CD4-positive, alpha-beta T cell treated with Interleukin-4 for 1 hour (primary cell): ENCODE results near the gene UBE2C.
"Not testable (repeated sequence)": the region's sequence is repeated elsewhere in the genome, so short reads cannot be mapped to it uniquely, and the experiment has no call there.

Experiments
- DNase-seq, 2 donors: peaks; one replicate each; pipeline ENCODE4 v3.0.0-alpha.2; 2020 to 2022

The UBE2C gene

DNA sequence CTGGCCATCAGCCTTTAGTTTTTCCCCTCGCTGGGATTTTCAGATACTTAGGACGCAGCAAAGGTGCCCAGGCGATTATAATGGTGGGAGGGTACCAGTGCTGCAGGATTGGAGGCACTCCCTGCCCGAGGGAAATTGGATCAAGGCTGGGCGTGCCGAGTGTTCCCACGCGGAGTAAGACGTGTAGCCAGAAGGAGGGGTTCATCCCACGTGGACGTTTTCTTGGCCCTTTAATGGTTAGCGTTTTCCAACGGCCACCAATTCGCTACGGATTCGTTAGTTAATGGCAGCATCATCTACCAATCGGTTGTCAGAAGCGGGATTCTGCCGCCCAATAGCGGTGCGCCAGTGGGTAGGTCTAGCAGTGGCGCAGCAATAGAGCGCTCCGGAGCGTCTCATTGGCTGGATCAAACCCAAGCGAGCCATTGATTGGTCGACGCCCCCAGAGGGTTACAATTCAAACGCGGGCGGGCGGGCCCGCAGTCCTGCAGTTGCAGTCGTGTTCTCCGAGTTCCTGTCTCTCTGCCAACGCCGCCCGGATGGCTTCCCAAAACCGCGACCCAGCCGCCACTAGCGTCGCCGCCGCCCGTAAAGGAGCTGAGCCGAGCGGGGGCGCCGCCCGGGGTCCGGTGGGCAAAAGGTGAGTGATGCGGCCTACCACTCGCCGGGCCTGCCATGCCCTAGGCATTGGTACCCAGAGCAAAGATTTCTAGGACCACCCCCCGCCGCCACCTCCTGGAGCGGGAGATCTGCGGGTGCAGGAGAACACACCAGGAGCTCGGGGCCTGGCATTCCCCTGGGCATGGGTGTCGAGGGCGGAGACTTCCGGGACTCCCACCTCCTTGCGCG, at the start of gene UBE2C:
TSS of gene UBE2C (plus strand) at position 488 of the 849 bp plus-strand sequence. CDS start at position 540, 52 bp downstream.
- peak; percentile 96 to 98 for DNase-seq

DNA sequence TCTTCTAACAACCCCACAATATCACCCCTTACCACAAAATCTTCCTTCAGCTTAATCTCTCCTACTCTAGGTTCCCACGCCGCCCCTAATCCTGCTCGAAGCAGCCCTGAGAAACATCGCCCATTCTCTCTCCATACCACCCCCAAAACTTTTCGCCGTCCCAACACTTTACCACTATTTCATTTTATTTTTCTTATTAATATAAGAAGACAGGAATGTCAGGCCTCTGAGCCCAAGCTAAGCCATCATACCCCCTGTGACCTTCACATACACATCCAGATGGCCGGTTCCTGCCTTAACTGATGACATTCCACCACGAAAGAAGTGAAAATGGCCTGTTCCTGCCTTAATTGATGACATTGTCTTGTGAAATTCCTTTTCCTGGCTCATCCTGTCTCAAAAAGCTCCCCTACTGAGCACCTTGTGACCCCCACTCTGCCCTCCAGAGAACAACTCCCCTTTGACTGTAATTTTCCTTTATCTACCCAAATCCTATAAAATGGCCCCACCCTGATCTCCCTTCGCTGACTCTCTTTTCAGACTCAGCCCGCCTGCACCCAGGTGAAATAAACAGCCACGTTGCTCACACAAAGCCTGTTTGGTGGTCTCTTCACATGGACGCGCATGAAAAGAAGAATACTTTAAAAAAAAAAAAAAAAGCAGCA, 47.7 kb upstream of the UBE2C start:
- DNase-seq: not testable (repeated sequence)

DNA sequence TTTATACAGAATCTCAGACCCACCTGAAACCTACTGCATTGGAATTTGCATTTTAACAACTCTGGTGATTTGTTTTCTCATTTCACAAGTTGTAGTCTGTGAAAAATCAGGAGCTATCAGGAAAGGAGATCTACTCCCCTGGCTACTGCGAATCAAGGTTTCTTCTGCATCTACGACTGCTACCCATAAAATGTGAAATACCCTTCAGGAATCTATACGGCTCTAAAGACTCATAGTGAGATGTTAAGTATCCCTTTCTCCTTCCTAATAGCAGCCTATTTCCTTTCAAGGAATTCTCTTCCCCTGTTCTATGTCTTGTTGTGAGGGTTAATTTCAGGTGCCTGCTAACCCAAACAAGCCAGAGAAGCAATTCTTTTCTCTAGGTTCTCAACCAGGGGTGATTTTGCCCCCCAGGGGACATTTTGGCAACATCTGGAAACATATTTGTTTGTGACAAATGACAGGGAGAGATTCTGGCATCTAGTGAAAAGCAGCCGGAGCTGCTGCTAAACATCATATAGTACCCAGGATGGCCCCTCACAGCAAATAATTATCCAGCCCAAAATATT, 47.1 kb upstream of the UBE2C start:
- DNase-seq: no peak

DNA sequence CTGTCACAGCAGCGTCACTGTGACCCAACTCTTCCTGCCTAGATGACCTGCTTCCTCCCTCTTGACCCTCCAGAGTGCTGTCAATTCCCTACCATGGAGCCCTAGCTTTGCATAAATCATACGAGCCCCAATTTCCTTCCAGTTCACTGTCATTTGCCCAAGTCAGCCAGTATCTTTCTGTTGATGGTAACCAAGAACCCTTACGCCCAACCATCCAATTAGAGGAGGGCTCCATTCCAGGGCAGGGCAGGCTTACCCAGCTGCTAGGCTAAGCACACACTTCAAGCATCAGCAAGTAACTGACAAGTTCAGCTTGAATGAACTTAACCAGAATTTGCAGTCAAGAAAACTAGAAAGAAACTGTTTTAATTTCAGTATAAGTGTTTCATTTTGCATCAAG, 46.5 kb upstream of the UBE2C start:
- DNase-seq: no peak

DNA sequence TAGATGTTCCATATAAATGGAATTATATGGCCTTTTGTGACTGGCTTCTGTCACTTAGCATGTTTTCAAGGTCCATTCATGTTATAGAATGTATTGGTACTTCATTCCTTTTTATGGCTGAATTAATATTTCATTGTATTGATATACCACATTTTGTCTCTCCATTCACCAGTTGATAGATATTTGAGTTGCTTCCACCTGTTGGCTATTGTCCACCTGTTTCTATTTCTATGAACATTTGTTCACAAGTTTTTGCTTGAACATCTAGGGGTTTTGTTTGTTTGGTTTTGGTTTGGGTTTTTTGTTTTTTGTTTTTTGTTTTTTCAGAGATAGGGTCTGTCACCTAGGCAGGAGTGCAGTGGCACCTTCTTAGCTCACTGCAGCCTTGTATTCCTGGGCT, 44.0 kb upstream of the UBE2C start:
- no peak for DNase-seq

DNA sequence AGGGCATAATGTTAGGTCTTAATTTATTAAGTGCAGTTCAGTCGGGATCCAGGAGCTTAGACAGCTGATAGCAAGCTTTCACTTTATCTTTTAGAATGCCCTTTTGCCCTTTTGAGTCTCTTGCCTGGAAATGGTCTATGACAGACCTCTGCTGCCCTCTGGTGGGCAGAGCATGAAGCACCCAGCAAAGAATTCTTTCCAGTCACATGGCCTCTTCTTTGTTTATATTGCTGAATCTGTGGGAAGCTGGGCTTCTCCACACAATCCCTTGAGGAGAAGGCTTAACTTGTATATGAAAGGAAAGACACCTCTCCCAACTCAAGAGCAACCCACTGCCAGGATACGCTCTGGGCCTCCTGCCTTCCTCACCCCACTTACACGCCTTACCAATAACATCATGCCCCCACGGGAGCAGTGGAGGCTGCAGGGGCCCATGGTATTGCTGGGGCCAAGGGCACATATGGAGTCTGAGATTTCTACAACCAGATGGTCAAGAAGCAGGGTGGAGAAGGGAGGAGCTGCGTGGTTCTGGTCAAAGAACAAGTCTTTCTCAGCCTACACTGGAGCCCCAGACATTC, 41.2 kb upstream of the UBE2C start:
- DNase-seq: peak; percentile 78 to 81

DNA sequence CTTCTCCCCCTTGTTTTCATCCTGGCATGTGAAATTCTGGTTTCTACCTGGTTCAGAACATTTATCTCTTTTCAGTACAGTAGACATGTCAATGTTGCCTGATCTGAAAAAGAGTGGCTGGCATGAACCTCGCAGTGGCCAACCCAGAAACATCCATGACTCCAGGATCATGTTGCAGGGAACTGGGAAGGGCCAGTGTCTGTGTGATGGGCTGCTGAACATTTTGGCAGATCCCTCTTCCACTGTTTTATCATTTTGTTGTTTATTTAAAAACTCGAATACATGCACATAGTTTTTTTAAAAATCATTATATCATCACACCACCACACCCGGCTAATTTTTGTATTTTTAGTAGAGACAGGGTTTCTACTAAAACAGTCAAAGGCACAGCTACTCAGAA, 39.8 kb upstream of the UBE2C start:
- no peak for DNase-seq

DNA sequence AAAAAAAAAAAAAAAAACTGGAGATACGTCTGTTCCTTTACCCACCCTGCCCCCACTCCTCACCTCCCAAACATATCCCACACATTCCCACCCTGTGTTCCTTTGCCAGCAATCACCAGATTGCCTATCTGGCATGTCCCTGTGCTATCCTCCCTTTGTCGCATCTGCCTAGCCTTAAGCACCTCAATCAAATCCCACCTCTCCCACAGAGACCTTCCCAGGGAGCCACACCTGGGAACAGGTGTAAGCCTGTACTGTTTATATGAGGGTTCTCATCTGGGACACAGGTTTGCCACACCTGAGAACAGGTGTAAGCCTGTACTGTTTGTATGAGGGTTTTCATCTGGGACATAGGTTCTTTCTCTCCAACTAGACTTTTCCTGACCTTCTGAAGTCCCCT, 37.5 kb upstream of the UBE2C start:
- DNase-seq: no peak

DNA sequence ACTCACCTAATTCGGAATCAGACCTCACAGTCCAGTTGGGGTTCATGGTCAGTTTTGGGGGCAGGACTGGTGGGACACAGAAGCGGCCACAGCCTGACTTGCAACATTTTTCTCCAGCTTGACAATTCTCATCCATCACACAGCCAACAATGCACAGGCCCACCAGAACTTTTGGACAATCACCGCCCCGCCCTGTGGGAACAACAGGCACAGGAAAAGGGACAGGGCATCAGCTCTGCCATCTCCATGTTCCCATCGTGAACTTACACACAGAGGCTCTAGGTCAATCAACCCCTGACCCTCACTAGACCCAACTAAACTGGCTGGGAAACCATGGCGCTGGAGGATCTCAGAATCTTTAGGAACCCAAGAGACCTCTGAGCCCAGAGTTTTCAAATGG, 37.0 kb upstream of the UBE2C start:
- no peak for DNase-seq

DNA sequence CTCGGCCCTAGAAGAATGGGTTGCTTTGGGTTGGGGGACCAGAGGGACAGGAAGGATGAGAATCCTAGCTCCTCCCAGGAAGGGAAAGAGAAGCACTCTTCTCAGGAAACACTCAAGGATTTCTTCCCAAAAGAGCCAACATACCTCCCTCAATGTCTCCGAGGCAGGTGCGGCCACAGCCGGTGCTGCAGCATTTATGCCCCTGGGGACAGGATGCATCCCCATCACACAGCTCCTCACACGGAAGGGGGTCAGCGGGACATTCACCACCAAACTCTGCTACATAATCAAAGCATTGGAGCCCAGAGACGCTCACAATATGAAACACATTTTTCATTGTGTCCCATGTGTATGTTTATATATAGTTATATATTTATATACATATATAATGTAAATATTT, 35.5 kb upstream of the UBE2C start:
- no peak for DNase-seq

DNA sequence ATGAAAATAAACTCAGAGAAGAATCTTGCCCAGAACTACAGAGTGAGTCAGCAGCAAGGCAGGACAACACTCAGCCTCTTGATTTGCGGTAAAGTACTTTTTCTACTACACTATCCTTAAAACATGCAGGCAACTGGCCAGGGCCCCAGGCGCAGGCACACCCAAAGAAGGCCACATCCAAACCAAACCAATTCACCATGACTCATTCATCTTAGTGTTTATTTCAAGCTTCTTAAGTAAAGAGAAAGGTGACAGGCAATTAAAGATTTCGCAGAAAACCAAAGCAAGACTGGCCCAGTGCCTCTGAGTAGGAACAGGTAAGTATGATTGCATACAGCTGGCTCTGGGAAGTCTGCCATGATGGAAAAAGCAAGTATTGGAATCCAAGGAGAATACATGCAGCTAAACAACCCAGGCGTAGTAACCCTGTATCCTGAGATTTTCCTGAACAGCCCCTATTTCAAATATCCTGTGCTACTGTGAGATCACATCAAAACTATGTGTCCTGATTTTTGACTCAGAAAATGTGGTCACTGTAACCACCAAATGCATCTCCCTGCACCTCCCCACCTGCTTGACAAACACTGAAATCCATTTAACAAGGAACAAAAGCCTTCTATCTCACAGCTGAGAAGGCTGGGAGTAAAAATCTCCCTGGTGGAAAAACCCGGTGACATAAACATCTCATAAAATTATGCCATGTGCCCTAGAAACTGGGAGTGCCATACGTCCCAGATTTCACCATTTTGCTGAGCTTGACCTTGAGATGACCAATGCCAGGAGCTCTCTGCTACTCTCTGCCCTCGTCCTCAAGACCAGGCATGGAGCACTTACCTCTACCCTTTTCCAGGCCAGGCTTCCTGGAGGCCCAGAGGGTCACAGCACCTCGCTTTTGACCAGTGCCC, 33.2 kb upstream of the UBE2C start:
- DNase-seq: no peak

DNA sequence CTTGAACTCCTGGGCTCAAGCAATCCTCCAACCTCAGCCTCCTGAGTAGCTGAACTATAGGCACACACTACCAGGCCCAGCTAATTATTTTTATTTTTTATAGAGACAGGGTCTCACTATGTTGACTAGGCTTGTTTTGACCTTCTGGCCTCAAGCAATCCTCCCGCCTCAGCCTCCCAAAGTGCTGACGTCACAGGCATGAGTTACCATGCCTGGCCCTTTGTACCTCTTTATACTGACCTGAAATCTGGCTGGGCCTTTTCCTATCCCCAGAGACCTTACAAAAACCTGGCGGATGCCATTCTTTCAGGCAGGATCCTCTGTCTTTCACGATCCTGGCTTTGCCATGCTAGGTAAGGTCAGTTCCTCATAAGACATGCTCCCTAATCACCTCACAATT, 32.3 kb upstream of the UBE2C start:
- no peak for DNase-seq

DNA sequence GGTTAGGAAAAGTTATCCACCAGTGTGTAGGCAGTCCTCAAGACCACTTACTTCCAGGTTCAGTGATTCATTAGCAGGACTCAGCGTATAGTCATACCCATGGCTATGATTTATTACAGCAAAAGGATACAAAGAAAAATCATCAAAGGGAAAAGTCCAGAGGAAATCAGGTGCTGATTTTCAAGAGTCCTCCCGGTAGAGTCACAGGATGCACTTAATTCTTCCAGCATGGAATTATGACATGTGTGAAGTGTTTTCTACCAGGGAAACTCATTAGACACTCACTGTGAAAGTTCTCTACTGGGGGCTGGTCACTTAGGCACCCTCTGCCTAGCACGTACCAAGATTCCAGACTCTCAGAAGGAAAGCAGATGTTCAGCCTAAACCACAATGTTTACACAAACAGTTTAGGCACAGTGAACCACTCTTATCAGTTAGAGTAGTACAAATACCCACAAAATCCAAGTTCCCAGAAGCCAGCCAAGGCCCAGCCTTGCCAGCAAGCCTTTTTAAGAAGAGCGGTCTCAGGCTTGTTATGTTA, 31.0 kb upstream of the UBE2C start:
- no peak for DNase-seq

DNA sequence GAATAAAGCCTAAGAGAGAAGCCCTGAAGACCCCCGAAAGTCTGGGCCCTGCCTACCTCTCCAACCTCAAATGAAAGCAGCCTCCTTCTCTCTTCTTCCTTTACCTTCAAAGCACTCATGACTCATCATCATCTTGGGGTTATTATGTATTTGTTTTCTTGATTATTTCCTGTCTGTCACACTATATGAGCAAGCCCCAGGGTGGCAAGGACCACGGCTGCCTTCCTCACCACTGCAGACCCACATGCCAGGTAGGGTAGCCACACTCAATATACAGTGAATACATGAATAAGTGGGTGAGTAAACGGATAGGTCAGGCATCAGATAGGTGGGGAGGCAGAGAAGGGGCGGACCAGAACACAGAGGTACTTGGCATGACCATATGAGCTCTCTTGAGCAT, 29.6 kb upstream of the UBE2C start:
- no peak for DNase-seq

DNA sequence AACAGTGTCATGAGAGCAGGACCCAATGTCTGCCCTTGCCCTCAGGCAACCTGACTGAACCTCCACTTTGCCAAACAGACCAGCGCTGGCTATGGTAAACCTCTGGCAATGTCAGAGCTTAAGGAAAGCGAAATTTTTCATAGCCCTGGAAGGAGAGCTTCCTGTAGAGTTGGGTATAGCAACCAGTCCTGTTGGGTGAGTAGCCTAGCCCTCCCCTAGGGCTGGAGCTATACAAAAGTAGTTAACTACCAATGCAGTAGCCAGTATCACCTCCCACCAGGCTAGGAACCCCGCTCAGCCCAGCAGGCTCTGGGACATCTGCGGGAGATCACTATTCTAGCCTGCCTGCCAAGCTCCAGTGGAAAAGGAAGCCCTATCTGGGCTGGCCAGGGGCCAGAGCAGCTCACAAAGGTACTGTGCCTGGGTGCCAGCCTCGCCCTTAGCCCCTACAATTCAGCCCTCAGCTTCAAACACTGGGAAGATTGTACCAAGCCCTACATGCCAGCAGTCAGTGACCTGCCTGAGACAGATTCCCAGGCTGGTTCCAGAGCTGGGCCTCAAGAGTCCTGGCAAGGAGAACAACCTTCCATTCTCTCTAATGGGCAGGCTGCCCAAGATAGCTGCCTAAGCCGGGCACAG, 28.7 kb upstream of the UBE2C start:
- no peak for DNase-seq

DNA sequence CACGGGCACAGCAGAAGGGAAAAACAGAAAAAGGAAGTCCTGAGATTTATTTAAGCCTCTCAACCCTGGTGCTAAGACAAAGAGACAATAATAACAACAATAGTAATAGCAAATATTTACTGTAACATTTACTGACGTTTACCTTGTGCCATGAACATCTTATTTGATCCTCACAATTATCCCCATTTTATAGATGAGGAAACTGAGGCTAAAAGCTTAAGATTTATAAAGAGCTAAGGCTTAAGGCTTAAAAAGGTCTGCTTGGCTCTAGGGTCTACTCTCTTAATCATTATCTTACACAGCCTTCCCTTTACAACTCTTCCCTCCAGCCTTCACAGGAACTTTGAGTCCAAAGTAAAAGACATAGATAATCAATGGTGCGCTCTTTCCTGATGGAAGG, 24.1 kb upstream of the UBE2C start:
- no peak for DNase-seq

DNA sequence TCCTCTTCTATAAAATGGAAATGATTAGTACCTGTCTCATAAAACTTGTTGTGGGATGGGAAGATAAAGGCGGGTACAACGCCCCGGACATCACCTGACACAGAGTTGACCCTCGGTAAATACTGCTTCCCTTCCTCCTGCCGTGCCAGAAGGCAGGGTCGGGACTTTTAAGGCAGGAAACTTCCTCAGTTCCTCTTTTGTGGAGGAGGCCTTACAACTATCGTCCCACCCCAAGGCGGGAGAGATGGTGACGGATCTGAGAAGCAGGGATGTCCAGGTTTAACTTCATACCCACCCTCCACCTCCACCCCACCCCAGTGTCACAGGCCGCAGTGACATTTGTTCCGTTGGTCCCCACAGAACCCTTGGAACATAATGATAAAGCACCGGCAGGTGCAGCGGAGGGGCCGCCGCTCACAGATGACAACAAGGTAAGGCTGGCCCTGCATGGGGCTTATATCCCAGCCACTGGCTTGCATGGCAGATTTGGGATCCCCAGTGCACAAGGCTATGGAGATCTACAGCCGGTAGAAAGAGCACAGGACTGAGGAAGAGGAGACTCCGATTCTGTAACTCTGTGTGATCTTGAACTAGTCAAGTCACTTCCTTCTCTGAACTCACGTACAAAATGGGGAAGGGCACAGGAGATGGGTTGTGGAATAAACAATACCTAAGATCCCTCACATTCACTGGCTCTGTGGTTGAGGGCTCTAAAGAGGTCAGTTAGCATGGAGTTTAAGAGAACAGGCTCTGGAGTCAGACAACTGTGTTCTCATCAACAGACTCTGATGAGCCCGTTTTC, 19.9 kb upstream of the UBE2C start:
- DNase-seq: peak in 1 of 2 donors; percentile 41

DNA sequence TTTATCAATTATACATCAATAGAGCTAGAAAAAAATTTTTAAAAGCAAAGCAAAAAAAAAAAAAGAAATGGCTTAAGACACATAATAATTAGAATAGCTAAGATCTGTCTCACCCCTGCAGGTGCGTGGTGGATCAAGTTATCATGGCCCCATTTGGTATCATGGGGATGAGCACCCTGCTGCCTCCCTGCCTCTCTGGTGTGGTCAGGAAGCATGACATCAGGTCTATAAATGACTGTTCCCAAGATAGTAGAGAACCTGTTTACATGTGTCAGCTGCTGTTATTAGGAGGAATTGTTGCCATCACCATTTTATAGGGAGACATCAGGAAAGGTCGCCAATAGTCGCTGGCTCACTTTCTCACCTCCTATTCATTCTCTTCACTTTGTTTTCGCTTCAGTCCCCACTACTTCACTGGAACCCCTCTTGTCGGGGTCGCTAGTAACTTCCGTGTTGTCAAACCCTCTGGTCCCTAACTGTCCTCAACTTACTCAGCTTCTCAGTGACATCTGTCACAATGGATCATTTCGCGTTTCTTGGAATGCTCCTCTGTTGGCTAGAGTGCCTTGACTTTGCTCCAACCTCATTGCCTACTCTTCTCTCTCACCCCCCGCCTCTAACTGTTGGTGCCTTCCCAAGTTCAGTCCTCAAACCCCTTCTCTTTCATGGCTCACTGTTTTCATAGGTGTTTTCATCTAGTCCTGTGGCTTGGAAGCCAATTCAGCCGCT, 15.9 kb upstream of the UBE2C start:
- DNase-seq: no peak

DNA sequence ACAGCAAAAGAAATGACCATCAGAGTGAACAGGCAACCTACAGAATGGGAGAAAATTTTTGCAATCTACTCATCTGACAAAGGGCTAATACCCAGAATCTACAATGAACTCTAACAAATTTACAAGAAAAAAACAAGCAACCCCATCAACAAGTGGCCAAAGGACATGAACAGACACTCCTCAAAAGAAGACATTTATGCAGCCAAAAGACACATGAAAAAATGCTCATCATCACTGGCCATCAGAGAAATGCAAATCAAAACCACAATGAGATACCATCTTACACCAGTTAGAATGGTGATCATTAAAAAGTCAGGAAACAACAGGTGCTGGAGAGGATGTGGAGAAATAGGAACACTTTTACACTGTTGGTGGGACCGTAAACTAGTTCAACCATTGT, 14.9 kb upstream of the UBE2C start:
- DNase-seq: not testable (repeated sequence)

DNA sequence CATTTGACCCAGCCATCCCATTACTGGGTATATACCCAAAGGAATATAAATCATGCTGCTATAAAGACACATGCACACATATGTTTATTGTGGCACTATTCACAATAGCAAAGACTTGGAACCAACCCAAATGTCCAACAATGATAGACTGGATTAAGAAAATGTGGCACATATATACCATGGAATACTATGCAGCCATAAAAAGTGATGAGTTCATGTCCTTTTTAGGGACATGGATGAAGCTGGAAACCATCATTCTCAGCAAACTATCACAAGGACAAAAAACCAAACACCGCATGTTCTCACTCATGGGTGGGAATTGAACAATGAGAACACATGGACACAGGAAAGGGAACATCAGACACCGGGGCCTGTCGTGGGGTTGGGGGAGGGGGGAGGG, 14.5 kb upstream of the UBE2C start:
- not testable (repeated sequence) for DNase-seq
